Stimulated activated CD8-positive, alpha-beta memory T cell treated with anti-CD3 and anti-CD28 coated beads, Interleukin-4, amount 100 ng/mL, for 48 hours (primary cell): Measurements from ENCODE around the gene ZNF526.

Experiments used
- DNase-seq: peaks from one replicate; pipeline ENCODE4 v3.0.0-alpha.2; 2020

Gene ZNF526

GRCh38 chr19:42219812-42220750, at the start of gene ZNF526:
TSS of gene ZNF526 (plus strand) at chr19:42220312. CDS start at chr19:42224404, 4,092 bp downstream.
- DNase-seq: peak; percentile 97

- no peak for DNase-seq
Measured at GRCh38 chr19:42170715-42171114, 49.4 kb upstream of the ZNF526 start.

- no peak for DNase-seq
Measured at GRCh38 chr19:42172261-42172660, 47.9 kb upstream of the ZNF526 start.

GRCh38 chr19:42173695-42174094, 46.4 kb upstream of the ZNF526 start:
- DNase-seq: no peak

- DNase-seq: no peak
Measured at GRCh38 chr19:42174188-42174587, 45.9 kb upstream of the ZNF526 start.

GRCh38 chr19:42174958-42175734, 45.0 kb upstream of the ZNF526 start:
- no peak for DNase-seq

GRCh38 chr19:42175952-42176648, 44.0 kb upstream of the ZNF526 start:
- peak; percentile 48 for DNase-seq

- no peak for DNase-seq
Measured at GRCh38 chr19:42176649-42176989, 43.5 kb upstream of the ZNF526 start.

- DNase-seq: peak; percentile 82
Measured at GRCh38 chr19:42176990-42177685, 43.0 kb upstream of the ZNF526 start.

- no peak for DNase-seq
Measured at GRCh38 chr19:42177686-42178019, 42.5 kb upstream of the ZNF526 start.

GRCh38 chr19:42178791-42179674, 41.1 kb upstream of the ZNF526 start:
- peak; percentile 43 for DNase-seq

GRCh38 chr19:42184401-42184861, 35.7 kb upstream of the ZNF526 start:
- DNase-seq: peak; percentile 87

GRCh38 chr19:42185277-42185676, 34.8 kb upstream of the ZNF526 start:
- DNase-seq: no peak

GRCh38 chr19:42188665-42189064, 31.4 kb upstream of the ZNF526 start:
- no peak for DNase-seq

- no peak for DNase-seq
Measured at GRCh38 chr19:42189133-42189532, 31.0 kb upstream of the ZNF526 start.

GRCh38 chr19:42191330-42191729, 28.8 kb upstream of the ZNF526 start:
- DNase-seq: no peak

GRCh38 chr19:42191855-42192254, 28.3 kb upstream of the ZNF526 start:
- peak; percentile 56 for DNase-seq

GRCh38 chr19:42193294-42193693, 26.8 kb upstream of the ZNF526 start:
- no peak for DNase-seq

GRCh38 chr19:42193706-42194105, 26.4 kb upstream of the ZNF526 start:
- DNase-seq: no peak

- no peak for DNase-seq
Measured at GRCh38 chr19:42196011-42197001, 23.8 kb upstream of the ZNF526 start.
